ENCODE measurements around the gene UTS2.

Gene UTS2

GRCh38 chr1:7838714-7839113 lies 14.2 kb downstream of the UTS2 start:
- no peak for TF ChIP-seq TAF1 (IDR thresholded peaks at IDR 0.05; ENCODE audit: borderline replicate concordance, low read depth, low read length)
- TF ChIP-seq POLR2AphosphoS5 (IDR thresholded peaks at IDR 0.05; ENCODE audit: low read depth, low read length): no peak
- no peak for TF ChIP-seq POLR2A (IDR thresholded peaks at IDR 0.05; ENCODE audit: low read depth, low read length)
- FAIRE-seq: no peak
- no peak for DNase-seq (ENCODE audit: insufficient read length)

- TF ChIP-seq TAF1 (IDR thresholded peaks at IDR 0.05; ENCODE audit: borderline replicate concordance, low read depth, low read length) (no peak), POLR2A (IDR thresholded peaks at IDR 0.05; ENCODE audit: low read depth, low read length) (no peak), POLR2AphosphoS5 (IDR thresholded peaks at IDR 0.05; ENCODE audit: low read depth, low read length) (no peak)
- no peak for DNase-seq (ENCODE audit: insufficient read length)
- FAIRE-seq: no peak
These were observed 19.8 kb downstream of the UTS2 start for GRCh38 chr1:7833035-7833434.

DNA sequence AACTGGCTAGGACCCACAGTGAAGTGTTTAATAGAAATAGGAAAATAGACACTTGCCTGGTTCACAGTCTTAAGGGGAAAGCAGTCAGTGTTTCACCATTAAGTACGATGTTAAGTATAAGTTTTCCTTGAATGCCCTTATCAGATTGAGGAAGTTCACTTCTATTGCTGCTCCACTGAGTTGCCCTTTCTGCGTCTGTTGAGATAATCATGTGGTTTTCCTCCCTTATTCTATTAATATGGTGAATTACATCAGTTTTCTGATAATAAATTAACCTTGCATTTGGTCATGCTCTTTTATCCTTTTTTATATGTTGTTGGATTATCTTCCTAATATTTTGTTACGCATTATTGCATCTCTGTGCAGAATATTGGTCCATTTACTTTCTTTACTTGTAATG lies 21.4 kb downstream of the UTS2 start:
- FAIRE-seq (no peak), DNase-seq (ENCODE audit: insufficient read length) (no peak)
- no peak for TF ChIP-seq TAF1 (IDR thresholded peaks at IDR 0.05; ENCODE audit: borderline replicate concordance, low read depth, low read length)
- TF ChIP-seq POLR2A (IDR thresholded peaks at IDR 0.05; ENCODE audit: low read depth, low read length): no peak
- no peak for TF ChIP-seq POLR2AphosphoS5 (IDR thresholded peaks at IDR 0.05; ENCODE audit: low read depth, low read length)

- DNase-seq (ENCODE audit: insufficient read length) (no peak), FAIRE-seq (no peak)
- TF ChIP-seq POLR2AphosphoS5 (IDR thresholded peaks at IDR 0.05; ENCODE audit: low read depth, low read length) (no peak), TAF1 (IDR thresholded peaks at IDR 0.05; ENCODE audit: borderline replicate concordance, low read depth, low read length) (no peak), POLR2A (IDR thresholded peaks at IDR 0.05; ENCODE audit: low read depth, low read length) (no peak)
These were observed 25.5 kb downstream of the UTS2 start for GRCh38 chr1:7827126-7827955.

DNA sequence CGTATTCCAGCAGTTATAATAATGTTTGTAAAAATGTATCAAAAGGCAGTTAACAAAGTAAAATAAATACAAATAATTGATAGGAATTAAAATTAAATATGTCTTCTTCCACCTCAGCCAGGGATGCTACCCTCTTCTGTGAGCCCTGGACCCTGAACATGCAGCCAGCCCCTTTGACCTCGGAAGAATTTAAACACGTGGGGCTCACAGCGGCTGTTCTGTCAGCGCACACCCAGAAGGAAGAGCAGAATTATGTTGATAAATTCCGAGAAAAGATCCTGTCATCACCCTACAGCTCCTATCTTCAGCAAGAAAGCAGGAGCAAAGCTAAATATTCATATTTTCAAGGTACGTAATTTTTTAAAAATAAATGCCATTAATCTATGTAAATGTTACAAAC lies 26.5 kb downstream of the UTS2 start:
- DNase-seq (ENCODE audit: insufficient read length) (no peak), FAIRE-seq (no peak)
- TF ChIP-seq POLR2AphosphoS5 (IDR thresholded peaks at IDR 0.05; ENCODE audit: low read depth, low read length): no peak
- TF ChIP-seq TAF1 (IDR thresholded peaks at IDR 0.05; ENCODE audit: borderline replicate concordance, low read depth, low read length): no peak
- no peak for TF ChIP-seq POLR2A (IDR thresholded peaks at IDR 0.05; ENCODE audit: low read depth, low read length)

DNA sequence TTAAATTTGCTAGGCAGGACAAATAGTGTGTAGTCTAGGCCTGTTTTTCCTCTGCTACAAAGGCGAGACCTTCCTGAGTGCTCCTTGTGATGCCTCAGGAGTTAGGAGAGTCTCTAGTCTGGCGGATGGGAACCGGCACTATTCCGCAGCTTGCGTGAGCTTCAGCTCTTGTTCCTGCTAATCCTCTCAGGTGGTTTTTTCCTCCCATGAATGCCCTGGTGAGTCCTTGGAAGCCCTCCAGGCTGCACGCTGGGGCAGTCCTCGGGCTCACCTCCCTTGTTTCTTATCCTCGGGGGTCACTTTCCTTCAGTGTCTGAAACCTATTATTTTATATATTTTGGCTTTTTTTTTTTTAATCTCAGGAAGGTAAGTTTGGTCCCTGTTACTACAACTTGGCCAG lies 28.2 kb downstream of the UTS2 start:
- TF ChIP-seq POLR2A (IDR thresholded peaks at IDR 0.05; ENCODE audit: low read depth, low read length) (no peak), POLR2AphosphoS5 (IDR thresholded peaks at IDR 0.05; ENCODE audit: low read depth, low read length) (no peak), TAF1 (IDR thresholded peaks at IDR 0.05; ENCODE audit: borderline replicate concordance, low read depth, low read length) (no peak)
- no peak for FAIRE-seq
- DNase-seq (ENCODE audit: insufficient read length): no peak

GRCh38 chr1:7821282-7821681 lies 31.6 kb downstream of the UTS2 start:
- no peak for TF ChIP-seq POLR2A (IDR thresholded peaks at IDR 0.05; ENCODE audit: low read depth, low read length)
- no peak for TF ChIP-seq TAF1 (IDR thresholded peaks at IDR 0.05; ENCODE audit: borderline replicate concordance, low read depth, low read length)
- TF ChIP-seq POLR2AphosphoS5 (IDR thresholded peaks at IDR 0.05; ENCODE audit: low read depth, low read length): no peak
- DNase-seq (ENCODE audit: insufficient read length): no peak
- no peak for FAIRE-seq

DNA sequence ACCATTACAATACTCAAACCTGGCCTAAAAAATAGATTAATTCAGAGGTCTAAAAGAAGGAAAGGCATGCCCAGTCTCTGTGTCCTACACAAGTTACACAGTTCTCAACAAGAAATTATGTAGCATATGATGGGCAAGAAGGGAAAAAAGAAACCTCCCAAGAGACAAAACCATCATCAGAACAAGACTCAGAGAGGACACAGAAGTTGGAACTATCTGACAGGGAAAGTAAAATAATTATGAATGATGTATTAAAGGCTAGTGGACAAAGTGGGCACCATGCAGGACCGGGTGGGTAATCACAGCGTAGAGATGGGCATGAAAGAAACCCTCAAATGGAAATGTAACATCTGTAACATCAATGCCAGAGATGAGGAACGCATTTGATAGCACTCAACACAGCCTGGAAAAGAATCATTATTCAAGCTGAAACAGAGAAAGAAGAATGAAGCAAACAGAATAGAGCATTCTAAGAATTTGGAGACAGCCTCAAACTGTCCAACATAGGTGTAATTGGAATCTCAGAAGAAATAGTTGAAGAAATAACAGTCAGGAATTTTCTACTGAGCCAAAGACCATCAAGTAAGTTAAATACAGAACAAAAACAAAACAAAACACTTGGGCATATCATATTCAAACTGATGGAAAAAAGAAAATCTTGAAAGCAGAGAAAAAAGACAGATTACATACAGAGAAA lies 39.0 kb downstream of the UTS2 start:
- FAIRE-seq: no peak
- DNase-seq (ENCODE audit: insufficient read length): no peak
- TF ChIP-seq POLR2A (IDR thresholded peaks at IDR 0.05; ENCODE audit: low read depth, low read length): no peak
- no peak for TF ChIP-seq TAF1 (IDR thresholded peaks at IDR 0.05; ENCODE audit: borderline replicate concordance, low read depth, low read length)
- no peak for TF ChIP-seq POLR2AphosphoS5 (IDR thresholded peaks at IDR 0.05; ENCODE audit: low read depth, low read length)

- FAIRE-seq (no peak), DNase-seq (ENCODE audit: insufficient read length) (no peak)
- TF ChIP-seq POLR2A (IDR thresholded peaks at IDR 0.05; ENCODE audit: low read depth, low read length): no peak
- no peak for TF ChIP-seq POLR2AphosphoS5 (IDR thresholded peaks at IDR 0.05; ENCODE audit: low read depth, low read length)
- no peak for TF ChIP-seq TAF1 (IDR thresholded peaks at IDR 0.05; ENCODE audit: borderline replicate concordance, low read depth, low read length)
These were observed 41.4 kb downstream of the UTS2 start for GRCh38 chr1:7811476-7811875.

DNA sequence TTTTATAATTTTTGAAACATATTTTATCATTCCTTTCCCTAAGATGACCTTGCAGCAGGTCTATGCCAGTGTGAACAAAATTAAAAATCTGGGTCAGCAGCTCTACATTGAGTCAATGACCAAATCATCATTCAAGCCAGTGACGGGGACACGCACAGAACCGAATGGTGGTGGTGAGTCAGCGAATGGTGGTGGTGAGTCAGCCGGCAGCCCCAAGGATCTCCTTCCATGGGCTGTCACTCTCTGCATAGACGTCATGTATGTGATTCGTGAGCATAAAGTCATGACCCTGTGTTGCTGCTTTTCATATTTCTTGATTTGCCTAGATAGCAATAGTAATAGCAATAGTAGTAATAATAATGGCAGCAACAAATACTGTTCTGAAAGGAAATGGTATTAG lies 42.5 kb downstream of the UTS2 start:
- FAIRE-seq (no peak), DNase-seq (ENCODE audit: insufficient read length) (no peak)
- no peak for TF ChIP-seq POLR2AphosphoS5 (IDR thresholded peaks at IDR 0.05; ENCODE audit: low read depth, low read length)
- TF ChIP-seq POLR2A (IDR thresholded peaks at IDR 0.05; ENCODE audit: low read depth, low read length): no peak
- no peak for TF ChIP-seq TAF1 (IDR thresholded peaks at IDR 0.05; ENCODE audit: borderline replicate concordance, low read depth, low read length)

DNA sequence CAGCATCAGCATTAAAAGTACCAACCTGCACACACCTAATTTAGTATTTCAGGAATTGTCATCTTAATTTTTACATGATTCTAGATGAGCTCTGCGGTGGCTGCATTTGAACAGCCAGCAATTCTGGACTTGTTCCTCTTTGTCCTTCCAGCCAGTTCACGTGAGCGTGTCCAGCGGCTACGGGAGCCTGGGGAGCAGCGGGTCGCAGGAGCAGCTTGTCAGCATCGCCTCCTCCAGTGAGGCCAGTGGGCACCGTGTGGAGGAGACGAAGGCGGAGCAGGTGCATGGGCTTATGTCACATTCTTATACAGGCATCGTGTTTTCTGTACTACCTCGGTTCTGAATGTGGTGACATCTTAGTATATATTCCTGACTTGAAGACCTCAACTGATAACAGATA lies 43.1 kb downstream of the UTS2 start:
- DNase-seq (ENCODE audit: insufficient read length): no peak
- no peak for TF ChIP-seq TAF1 (IDR thresholded peaks at IDR 0.05; ENCODE audit: borderline replicate concordance, low read depth, low read length)
- TF ChIP-seq POLR2A (IDR thresholded peaks at IDR 0.05; ENCODE audit: low read depth, low read length): no peak
- TF ChIP-seq POLR2AphosphoS5 (IDR thresholded peaks at IDR 0.05; ENCODE audit: low read depth, low read length): no peak
- no peak for FAIRE-seq
